ENCODE measurements around the gene SPRED2. TPM values are rescaled to one million over a fixed set of nuclear protein-coding genes. Genes with fewer than 3 reads are reported as not detected.

SPRED2 gene
- polyA plus RNA-seq, 2 of the 4 experiments (the other 2 are of a cell fraction): 20.6 to 29.3 TPM

DNA sequence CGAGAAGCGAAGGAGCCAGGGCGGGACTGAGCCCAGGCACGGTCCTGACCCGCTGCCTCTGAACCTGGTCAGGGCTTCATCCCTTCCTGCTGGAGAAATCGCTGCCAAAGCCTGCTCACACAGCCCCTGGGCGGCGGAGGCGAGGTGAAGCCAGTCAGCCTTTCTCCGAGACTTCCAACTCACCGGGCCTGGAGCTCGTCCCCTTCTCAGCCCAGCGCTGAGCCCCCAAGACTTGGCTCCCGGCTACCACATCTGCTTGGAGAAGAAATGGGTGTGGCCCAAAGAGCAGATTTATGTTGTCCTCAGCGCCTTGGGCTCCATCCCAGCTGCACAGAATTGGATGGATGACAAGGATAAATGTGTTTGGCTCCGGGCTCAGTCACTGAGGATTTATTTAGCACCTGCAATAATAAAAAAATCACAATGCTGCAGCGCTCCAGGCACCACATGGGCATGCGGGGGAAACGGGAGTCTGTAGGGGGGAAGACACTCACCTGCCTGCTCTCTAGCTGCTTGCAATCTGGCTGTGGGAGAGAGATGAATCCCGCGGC, 139.9 kb downstream of the SPRED2 start:
- ChIA-PET POLR2A (interaction anchor here (0.6 kb wide), 1 partner anchor 46 kb away, joined by 5 read pairs; no protein-coding TSS in a partner anchor), CTCF (interaction anchor here (0.8 to 2.8 kb wide), 6 partner anchors 11 to 262 kb away, joined by 3 to 14 read pairs (median 4); no protein-coding TSS in a partner anchor)
- 93% methylated on average over 21 of the region's 21 CpGs for WGBS (ENCODE audit: missing lambda C conversion rate)
- Histone ChIP-seq H3K4me2 (no peak overlapping the region), H3K4me1 (no peaks in the 10 kb centered on the region), H3K9me3 (no peaks in the 10 kb centered on the region), H3K27ac (no peak overlapping the region), H3K4me3 (no peak overlapping the region)
- FAIRE-seq (no peak), DNase-seq (ENCODE audit: low read depth in 1 of 2, low spot score in 1 of 2) (no peak), ATAC-seq (no peak)
- TF ChIP-seq MYC (IDR thresholded peaks at IDR 0.05; ENCODE audit: borderline replicate concordance, low read length) (no peak), JUNB (IDR thresholded peaks at IDR 0.05) (no peak), HOXB13 (CRISPR knock-in tag; IDR thresholded peaks at IDR 0.05; ENCODE audit: low read depth) (no peak), JUN (IDR thresholded peaks at IDR 0.05) (no peak), NPAS2 (CRISPR knock-in tag; IDR thresholded peaks at IDR 0.05; ENCODE audit: borderline replicate concordance) (no peak), HDAC2 (IDR thresholded peaks at IDR 0.05) (no peak), MAFK (IDR thresholded peaks at IDR 0.05; ENCODE audit: partially characterized antibody) (no peak), KDM5A (IDR thresholded peaks at IDR 0.05) (no peak), PHF8 (IDR thresholded peaks at IDR 0.05; ENCODE audit: borderline replicate concordance, low read depth) (no peak), BHLHE40 (IDR thresholded peaks at IDR 0.05; ENCODE audit: low read depth, low read length) (no peak), RARB (CRISPR knock-in tag; IDR thresholded peaks at IDR 0.05) (no peak), EHF (CRISPR knock-in tag; IDR thresholded peaks at IDR 0.05) (no peak), ATOH8 (CRISPR knock-in tag; IDR thresholded peaks at IDR 0.05; ENCODE audit: low read depth) (no peak), SREBF2 (IDR thresholded peaks at IDR 0.05) (no peak), RCOR1 (IDR thresholded peaks at IDR 0.05; ENCODE audit: low read depth, low read length) (no peak), NFE2L2 (conservative IDR thresholded peaks at IDR 0.05; ENCODE audit: low read length) (no peak)

DNA sequence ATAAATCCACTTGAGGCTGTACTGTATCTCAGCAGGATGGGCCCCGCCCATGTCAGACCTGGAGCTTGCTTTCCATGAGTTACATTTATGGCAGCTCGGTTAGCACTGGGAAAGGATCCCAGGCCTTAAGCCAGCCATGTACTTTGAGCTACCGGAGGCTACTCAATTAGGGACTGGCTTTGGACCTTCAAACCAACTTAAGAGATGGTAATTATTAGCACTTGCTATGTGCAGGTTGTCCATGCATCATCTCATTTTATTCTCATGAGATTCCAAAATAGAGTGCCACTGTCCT, 140.3 kb downstream of the SPRED2 start:
- DNase-seq (ENCODE audit: low read depth in 1 of 2, low spot score in 1 of 2): no peak
- POLR2A ChIA-PET: no interaction called here
- WGBS (ENCODE audit: missing lambda C conversion rate): 87% methylated on average over 3 of the region's 3 CpGs
- ATAC-seq: no peak
- Histone ChIP-seq H3K4me3 (no peak overlapping the region), H3K27ac (no peak overlapping the region), H3K9me3 (no peaks in the 10 kb centered on the region), H3K4me1 (no peaks in the 10 kb centered on the region), H3K4me2 (no peak overlapping the region)
- no peak for TF ChIP-seq HOXA7 (CRISPR knock-in tag; IDR thresholded peaks at IDR 0.05)
- TF ChIP-seq PHF8 (IDR thresholded peaks at IDR 0.05; ENCODE audit: borderline replicate concordance, low read depth): no peak
- TF ChIP-seq SREBF2 (IDR thresholded peaks at IDR 0.05): no peak
- TF ChIP-seq MYC (IDR thresholded peaks at IDR 0.05; ENCODE audit: borderline replicate concordance, low read length): no peak
- TF ChIP-seq TFCP2L1 (CRISPR knock-in tag; IDR thresholded peaks at IDR 0.05): no peak
- TF ChIP-seq, protein P1, sequence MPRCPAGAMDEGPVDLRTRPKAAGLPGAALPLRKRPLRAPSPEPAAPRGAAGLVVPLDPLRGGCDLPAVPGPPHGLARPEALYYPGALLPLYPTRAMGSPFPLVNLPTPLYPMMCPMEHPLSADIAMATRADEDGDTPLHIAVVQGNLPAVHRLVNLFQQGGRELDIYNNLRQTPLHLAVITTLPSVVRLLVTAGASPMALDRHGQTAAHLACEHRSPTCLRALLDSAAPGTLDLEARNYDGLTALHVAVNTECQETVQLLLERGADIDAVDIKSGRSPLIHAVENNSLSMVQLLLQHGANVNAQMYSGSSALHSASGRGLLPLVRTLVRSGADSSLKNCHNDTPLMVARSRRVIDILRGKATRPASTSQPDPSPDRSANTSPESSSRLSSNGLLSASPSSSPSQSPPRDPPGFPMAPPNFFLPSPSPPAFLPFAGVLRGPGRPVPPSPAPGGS (IDR thresholded peaks at IDR 0.05): no peak
- TF ChIP-seq ZFP36 (IDR thresholded peaks at IDR 0.05; ENCODE audit: borderline replicate concordance, partially characterized antibody): no peak
- TF ChIP-seq CTCF (IDR thresholded peaks at IDR 0.05): no peak
- no peak for FAIRE-seq
- CTCF ChIA-PET: interaction anchor here (1.0 to 1.1 kb wide), 3 partner anchors 17 to 261 kb away, joined by 3 read pairs; no protein-coding TSS in a partner anchor
